ENCODE measurements around the gene KDM4D. TPM values are rescaled to one million over a fixed set of nuclear protein-coding genes. Genes with fewer than 3 reads are reported as not detected.

The KDM4D gene
- 1.8 TPM in 2 replicates for total RNA-seq

DNA sequence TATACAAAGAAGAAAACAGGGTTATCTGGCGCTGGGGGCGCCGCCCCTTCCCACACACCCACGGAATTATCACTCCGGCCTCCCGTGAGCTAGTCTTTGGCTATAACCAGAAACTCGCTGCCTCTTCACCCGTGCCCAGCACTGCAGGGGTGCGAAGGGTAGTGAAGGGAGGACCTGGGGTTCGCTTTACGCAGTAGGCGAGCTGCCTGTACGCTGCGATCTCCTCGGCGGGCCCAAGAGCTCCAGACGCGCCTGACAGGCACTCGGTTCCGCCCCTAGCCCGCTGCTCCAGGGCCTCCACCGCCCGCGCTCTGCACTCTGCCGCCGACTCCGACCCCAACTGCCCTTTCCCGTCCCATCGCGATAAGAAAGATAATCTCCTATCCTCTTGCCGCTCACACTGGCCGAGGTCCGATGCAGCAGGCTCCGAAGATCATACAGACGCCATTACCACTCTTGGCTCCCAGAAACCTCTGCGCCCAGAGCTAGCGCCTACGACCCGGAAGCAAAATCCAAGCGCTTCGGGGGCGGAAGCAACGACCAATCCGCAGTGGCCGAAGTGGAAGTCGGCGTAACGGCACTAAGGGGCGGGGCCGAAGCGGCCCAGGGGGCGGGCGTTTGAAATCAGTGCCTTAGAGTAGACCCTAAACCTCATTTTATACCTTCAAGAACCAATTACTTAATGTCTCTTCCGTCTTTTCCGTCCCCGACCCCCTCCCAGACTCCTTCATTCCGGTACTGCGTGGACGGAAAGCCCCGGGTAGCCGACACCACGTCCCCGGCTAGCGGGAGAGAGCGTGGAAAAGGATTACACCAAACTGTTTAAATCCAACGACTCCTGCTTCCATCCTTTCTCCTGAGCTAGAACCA lies at the start of gene KDM4D, which contains the start of gene CWC15:
Gene KDM4D (plus strand): TSS at position 611 of the 870 bp plus-strand sequence. CDS start 23,664 bp downstream, outside the sequence.
Gene CWC15 (minus strand): TSS at position 458 of the 870 bp plus-strand sequence. CDS start 1,371 bp downstream, outside the sequence.

DNA sequence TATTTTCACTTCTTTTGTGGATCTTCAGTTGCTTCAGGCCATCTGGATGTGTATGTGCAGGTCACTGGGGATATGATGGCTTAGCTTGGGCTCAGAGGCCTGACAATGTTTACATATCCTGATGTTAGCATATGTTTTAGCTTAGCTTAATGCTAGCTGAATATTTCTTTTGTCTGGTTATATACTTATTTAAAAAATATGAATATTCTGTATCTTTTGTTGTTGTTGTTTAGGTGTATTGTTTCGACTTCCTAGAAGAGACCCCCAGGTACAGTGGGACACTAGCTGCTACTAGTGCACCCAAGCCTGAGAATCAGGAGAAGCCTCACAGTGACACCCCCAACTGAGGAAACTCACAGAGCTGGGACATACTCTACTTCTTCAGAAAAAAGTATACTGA lies 51.4 kb downstream of the KDM4D start, which contains the start of gene KDM4E:
Gene KDM4E (plus strand): TSS at position 301 of the 400 bp plus-strand sequence. CDS start 300 bp downstream, outside the sequence.

Other genes starting within 250 kb of the KDM4D start
- gene AMOTL1, start 205.4 kb upstream of the KDM4D start, total RNA-seq = 29.7 and 31.1 TPM in 2 replicates
- 16.5 and 24.0 TPM in 2 replicates for gene CWC15, start 153 bp upstream of the KDM4D start, total RNA-seq
- gene KDM4E, start 51.5 kb downstream of the KDM4D start, total RNA-seq = not detected in 2 replicates
- not detected in 2 replicates for gene KDM4F, start 75.7 kb downstream of the KDM4D start, total RNA-seq
- gene SRSF8, start 93.2 kb downstream of the KDM4D start, total RNA-seq = 17.4 and 20.2 TPM in 2 replicates
- gene ENDOD1, start 116.1 kb downstream of the KDM4D start, total RNA-seq = 27.1 and 40.8 TPM in 2 replicates